ENCODE results near the gene DRAM2. TPM values are rescaled to one million over a fixed set of nuclear protein-coding genes. Genes with fewer than 3 reads are reported as not detected.
"Not testable (repeated sequence)": the region's sequence is repeated elsewhere in the genome, so short reads cannot be mapped to it uniquely, and the experiment has no call there.

The DRAM2 gene
- total and polyA plus RNA-seq, 9 of the 15 experiments (the other 6 are each of a cell fraction or from before 2014, with no cell fraction given), result 29.0 to 161 (median 53.5) TPM

DNA sequence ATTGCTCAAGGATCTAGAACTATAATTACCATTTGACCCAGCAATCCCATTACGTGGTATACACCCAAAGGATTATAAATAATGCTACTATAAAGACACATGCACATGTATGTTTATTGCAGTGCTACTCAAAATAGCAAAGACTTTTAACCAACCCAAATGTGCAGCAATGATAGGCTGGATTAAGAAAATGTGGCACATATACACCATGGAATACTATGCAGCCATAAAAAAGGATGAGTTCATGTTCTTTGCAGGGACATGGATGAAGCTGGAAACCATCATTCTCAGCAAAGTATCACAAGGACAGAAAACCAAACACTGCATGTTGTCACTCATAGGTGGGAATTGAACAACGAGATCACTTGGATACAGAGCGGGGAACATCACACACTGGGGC is 44.5 kb downstream of the DRAM2 start:
- H2AFZ ChIP-seq (ENCODE audit: low read depth, low read length); H3K4me1 ChIP-seq (replicated peaks in 1 of 2; ENCODE audit: control insufficient read depth in 2 of 2, insufficient read depth in 2 of 2, low read length in 2 of 2); H3K27ac ChIP-seq (ENCODE audit: extremely low read depth, low read depth, low read length); ATAC-seq; DNase-seq (ENCODE audit: extremely low read depth in 1 of 4, low spot score in 3 of 4); H3K9ac ChIP-seq (ENCODE audit: insufficient read depth in 1 of 2, low read depth in 2 of 2, low read length in 2 of 2); FAIRE-seq; in situ Hi-C loops (cut with MboI); H3K9me3 ChIP-seq (replicated peaks; ENCODE audit: control insufficient read depth, insufficient read depth, low read depth, low read length); BruUV-seq (replicated peaks); CTCF ChIA-PET (ENCODE audit: low intra/inter-chr PET ratio); H4K20me1 ChIP-seq (replicated peaks; ENCODE audit: control insufficient read depth, insufficient read depth, low read length); H3K36me3 ChIP-seq (ENCODE audit: control insufficient read depth, insufficient read depth, low read length); H3K9me1 ChIP-seq (ENCODE audit: control insufficient read depth, insufficient read depth, low read length); H3K79me2 ChIP-seq (ENCODE audit: control insufficient read depth, insufficient read depth, low read length); intact Hi-C loops (cut with micrococcal nuclease); H3K4me2 ChIP-seq (ENCODE audit: insufficient read depth, low read length); H3K4me3 ChIP-seq; H3K27me3 ChIP-seq (ENCODE audit: control insufficient read depth in 2 of 2, insufficient read depth in 2 of 2, low read length in 2 of 2): not testable (repeated sequence)
- POLR2A ChIA-PET, result interaction anchor here (0.6 kb wide), 1 partner anchor 197 kb away, joined by 3 read pairs; no protein-coding TSS in a partner anchor
- TF ChIP-seq ZNF146 (CRISPR knock-in tag; IDR thresholded peaks at IDR 0.05; ENCODE audit: unreplicated experiment), result peak; percentile 62
- 0 out of 4 replicates have a peak, but pooled peaks have one; percentile 9 to 19 for TF ChIP-seq KDM1A (IDR thresholded peaks at IDR 0.05)
- TF ChIP-seq BCOR (IDR thresholded peaks at IDR 0.05), result peak; percentile 74; the same call in 1 of the 2 replicates
- peak; percentile 10 for TF ChIP-seq RBM25 (IDR thresholded peaks at IDR 0.05; ENCODE audit: low read depth, low read length, severe bottlenecking)
- WGBS (ENCODE audit: insufficient coverage, low coverage, missing lambda C conversion rate), result 47% methylated on average over 3 of the region's 3 CpGs

DNA sequence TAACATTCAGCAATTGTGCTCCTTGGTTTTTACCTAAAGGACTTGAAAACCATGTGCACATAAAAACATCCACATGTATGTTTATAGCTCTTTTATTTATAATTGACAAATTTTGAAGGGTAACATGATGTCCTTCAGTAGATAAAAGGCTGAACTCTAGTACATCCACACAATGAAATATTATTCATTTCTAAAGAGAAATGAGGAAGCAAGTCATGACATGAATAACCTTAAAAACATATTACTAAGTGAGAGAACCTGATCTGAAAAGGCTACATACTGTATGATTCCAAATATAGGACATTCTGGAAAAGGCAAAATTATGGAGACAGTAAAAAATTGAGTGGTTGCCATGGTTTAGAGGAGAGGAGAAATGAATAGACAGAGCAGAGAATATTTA is 50.3 kb downstream of the DRAM2 start:
- H3K9ac ChIP-seq (ENCODE audit: insufficient read depth in 1 of 2, low read depth in 2 of 2, low read length in 2 of 2), result no peak overlapping the region
- H4K20me1 ChIP-seq (replicated peaks; ENCODE audit: control insufficient read depth, insufficient read depth, low read length), result no peaks in the 10 kb centered on the region
- ChIA-PET POLR2A (no interaction called here), CTCF (ENCODE audit: low intra/inter-chr PET ratio) (no interaction called here)
- BruUV-seq (replicated peaks), result no TSS peak
- H3K4me3 ChIP-seq, result no peak overlapping the region
- no peak overlapping the region for H2AFZ ChIP-seq (ENCODE audit: low read depth, low read length)
- no peaks in the 10 kb centered on the region for H3K9me1 ChIP-seq (ENCODE audit: control insufficient read depth, insufficient read depth, low read length)
- FAIRE-seq, result no peak
- H3K79me2 ChIP-seq (ENCODE audit: control insufficient read depth, insufficient read depth, low read length), result no peaks in the 10 kb centered on the region
- no peaks in the 10 kb centered on the region for H3K9me3 ChIP-seq (replicated peaks; ENCODE audit: control insufficient read depth, insufficient read depth, low read depth, low read length)
- H3K4me2 ChIP-seq (ENCODE audit: insufficient read depth, low read length), result no peak overlapping the region
- H3K36me3 ChIP-seq (ENCODE audit: control insufficient read depth, insufficient read depth, low read length), result no peaks in the 10 kb centered on the region
- H3K27me3 ChIP-seq (ENCODE audit: control insufficient read depth in 2 of 2, insufficient read depth in 2 of 2, low read length in 2 of 2), result no peaks in the 10 kb centered on the region
- in situ Hi-C loops (cut with MboI), result no loop called here
- no peak for ATAC-seq
- H3K27ac ChIP-seq (ENCODE audit: extremely low read depth, low read depth, low read length), result no peak overlapping the region
- H3K4me1 ChIP-seq (replicated peaks in 1 of 2; ENCODE audit: control insufficient read depth in 2 of 2, insufficient read depth in 2 of 2, low read length in 2 of 2), result no peaks in the 10 kb centered on the region
- intact Hi-C loops (cut with micrococcal nuclease), result no loop called here
- no peak for DNase-seq (ENCODE audit: extremely low read depth in 1 of 4, low spot score in 3 of 4)
- TF ChIP-seq ZNF778 (CRISPR knock-in tag; IDR thresholded peaks at IDR 0.05), result no peak
- TF ChIP-seq ZNF253 (CRISPR knock-in tag; conservative IDR thresholded peaks at IDR 0.05), result no peak
- no peak for TF ChIP-seq PHF21A (IDR thresholded peaks at IDR 0.05; ENCODE audit: borderline replicate concordance, low read depth)
- TF ChIP-seq CBFB (CRISPR knock-in tag; IDR thresholded peaks at IDR 0.05), result no peak
- TF ChIP-seq BCOR (IDR thresholded peaks at IDR 0.05), result no peak
- no peak for TF ChIP-seq ZNF431 (CRISPR knock-in tag; IDR thresholded peaks at IDR 0.05)
- TF ChIP-seq, protein P1, sequence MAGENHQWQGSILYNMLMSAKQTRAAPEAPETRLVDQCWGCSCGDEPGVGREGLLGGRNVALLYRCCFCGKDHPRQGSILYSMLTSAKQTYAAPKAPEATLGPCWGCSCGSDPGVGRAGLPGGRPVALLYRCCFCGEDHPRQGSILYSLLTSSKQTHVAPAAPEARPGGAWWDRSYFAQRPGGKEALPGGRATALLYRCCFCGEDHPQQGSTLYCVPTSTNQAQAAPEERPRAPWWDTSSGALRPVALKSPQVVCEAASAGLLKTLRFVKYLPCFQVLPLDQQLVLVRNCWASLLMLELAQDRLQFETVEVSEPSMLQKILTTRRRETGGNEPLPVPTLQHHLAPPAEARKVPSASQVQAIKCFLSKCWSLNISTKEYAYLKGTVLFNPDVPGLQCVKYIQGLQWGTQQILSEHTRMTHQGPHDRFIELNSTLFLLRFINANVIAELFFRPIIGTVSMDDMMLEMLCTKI (IDR thresholded peaks at IDR 0.05; ENCODE audit: partially characterized antibody), result no peak
- no peak for TF ChIP-seq ZNF165 (CRISPR knock-in tag; IDR thresholded peaks at IDR 0.05; ENCODE audit: borderline replicate concordance)
- TF ChIP-seq ESRRB (CRISPR knock-in tag; IDR thresholded peaks at IDR 0.05; ENCODE audit: borderline replicate concordance), result no peak
- no peak for TF ChIP-seq ZNF212 (CRISPR knock-in tag; IDR thresholded peaks at IDR 0.05)
- no peak for TF ChIP-seq BACH1 (tag; IDR thresholded peaks at IDR 0.05)
- TF ChIP-seq TEAD1 (CRISPR knock-in tag; IDR thresholded peaks at IDR 0.05), result no peak
- TF ChIP-seq ZNF766 (CRISPR knock-in tag; conservative IDR thresholded peaks at IDR 0.05), result no peak
- TF ChIP-seq SIN3A (IDR thresholded peaks at IDR 0.05; ENCODE audit: borderline replicate concordance in 2 of 2, control insufficient read depth in 1 of 2, low read depth in 2 of 2, low read length in 2 of 2), result no peak

Measured in K562 (cell line).